Measurements from ENCODE around the gene NOXA1. TPM values are rescaled to one million over a fixed set of nuclear protein-coding genes. Genes with fewer than 3 reads are reported as not detected.

The NOXA1 gene
- total RNA-seq, 3 donors from 2014 or later = 2.9 to 13.8 (median 4.6) TPM

GRCh38 chr9:137390553-137391410, 32.4 kb upstream of the NOXA1 start:
- no peaks in the 10 kb centered on the region for H3K9me3 ChIP-seq
- no peaks in the 10 kb centered on the region for H3K4me1 ChIP-seq
- H3K27ac ChIP-seq = peak overlapping the region in 1 of 2 donors; percentile 82
- no peak for TF ChIP-seq POLR2A (IDR thresholded peaks at IDR 0.05)
- no peak for TF ChIP-seq POLR2AphosphoS5 (IDR thresholded peaks at IDR 0.05)
- no peak for TF ChIP-seq CTCF (IDR thresholded peaks at IDR 0.05)
- intact Hi-C loops (cut with DNase I; ENCODE audit: low total_unique reads) = no loop called here
- no peaks in the 10 kb centered on the region for H3K27me3 ChIP-seq
- H3K36me3 ChIP-seq = no peaks in the 10 kb centered on the region
- no peak overlapping the region for H3K4me3 ChIP-seq
- no peak for DNase-seq (ENCODE audit: low spot score in 2 of 2)

GRCh38 chr9:137391411-137391754, 31.8 kb upstream of the NOXA1 start:
- Histone ChIP-seq H3K4me1 (no peaks in the 10 kb centered on the region), H3K27ac (peak overlapping the region in 1 of 2 donors; percentile 82), H3K4me3 (no peak overlapping the region), H3K27me3 (no peaks in the 10 kb centered on the region), H3K36me3 (no peaks in the 10 kb centered on the region), H3K9me3 (no peaks in the 10 kb centered on the region)
- no peak for DNase-seq (ENCODE audit: low spot score in 2 of 2)
- TF ChIP-seq POLR2AphosphoS5 (IDR thresholded peaks at IDR 0.05) (no peak), POLR2A (IDR thresholded peaks at IDR 0.05) (no peak), CTCF (IDR thresholded peaks at IDR 0.05) (no peak)
- intact Hi-C loops (cut with DNase I; ENCODE audit: low total_unique reads) = no loop called here

- DNase-seq (ENCODE audit: low spot score in 2 of 2) = no peak
- H3K27ac ChIP-seq = no peak overlapping the region
- TF ChIP-seq POLR2A (IDR thresholded peaks at IDR 0.05) = no peak
- TF ChIP-seq POLR2AphosphoS5 (IDR thresholded peaks at IDR 0.05) = no peak
- no peak for TF ChIP-seq CTCF (IDR thresholded peaks at IDR 0.05)
- H3K36me3 ChIP-seq = no peaks in the 10 kb centered on the region
- H3K4me3 ChIP-seq = no peak overlapping the region
- no peaks in the 10 kb centered on the region for H3K27me3 ChIP-seq
- intact Hi-C loops (cut with DNase I; ENCODE audit: low total_unique reads) = no loop called here
- no peaks in the 10 kb centered on the region for H3K4me1 ChIP-seq
- no peaks in the 10 kb centered on the region for H3K9me3 ChIP-seq
These were observed 30.8 kb upstream of the NOXA1 start for GRCh38 chr9:137392232-137393007.

- no peaks in the 10 kb centered on the region for H3K4me1 ChIP-seq
- intact Hi-C loops (cut with DNase I; ENCODE audit: low total_unique reads) = no loop called here
- H3K4me3 ChIP-seq = no peak overlapping the region
- no peaks in the 10 kb centered on the region for H3K9me3 ChIP-seq
- DNase-seq (ENCODE audit: low spot score in 2 of 2) = no peak
- no peaks in the 10 kb centered on the region for H3K36me3 ChIP-seq
- TF ChIP-seq POLR2AphosphoS5 (IDR thresholded peaks at IDR 0.05) (no peak), CTCF (IDR thresholded peaks at IDR 0.05) (no peak), POLR2A (IDR thresholded peaks at IDR 0.05) (no peak)
- H3K27ac ChIP-seq = no peak overlapping the region
- H3K27me3 ChIP-seq = no peaks in the 10 kb centered on the region
These were observed 29.7 kb upstream of the NOXA1 start for GRCh38 chr9:137393176-137394150.
